Mammary epithelial cell (primary cell): ENCODE results near the gene ODAD3.

Experiments
- EZH2 ChIP-seq: IDR thresholded peaks from 2 replicates; pipeline ENCODE4 v1.6.1; 2012; ENCODE audit warnings: low read length, inconsistent platforms, borderline replicate concordance
- TF ChIP-seq, protein P1 (sequence below), 2 donors: IDR thresholded peaks in 1 of 2; conservative IDR thresholded peaks in 1 of 2; 2 replicates each; pipeline ENCODE4 v1.5.1; 2011 to 2012; ENCODE audit warnings: inconsistent platforms in 2 of 2, low read length in 2 of 2, mild to moderate bottlenecking in 2 of 2, control low read depth in 1 of 2, low read depth in 1 of 2; ENCODE audit not compliant: insufficient read depth in 1 of 2; ENCODE audit errors: extremely low read depth in 1 of 2

DNA sequence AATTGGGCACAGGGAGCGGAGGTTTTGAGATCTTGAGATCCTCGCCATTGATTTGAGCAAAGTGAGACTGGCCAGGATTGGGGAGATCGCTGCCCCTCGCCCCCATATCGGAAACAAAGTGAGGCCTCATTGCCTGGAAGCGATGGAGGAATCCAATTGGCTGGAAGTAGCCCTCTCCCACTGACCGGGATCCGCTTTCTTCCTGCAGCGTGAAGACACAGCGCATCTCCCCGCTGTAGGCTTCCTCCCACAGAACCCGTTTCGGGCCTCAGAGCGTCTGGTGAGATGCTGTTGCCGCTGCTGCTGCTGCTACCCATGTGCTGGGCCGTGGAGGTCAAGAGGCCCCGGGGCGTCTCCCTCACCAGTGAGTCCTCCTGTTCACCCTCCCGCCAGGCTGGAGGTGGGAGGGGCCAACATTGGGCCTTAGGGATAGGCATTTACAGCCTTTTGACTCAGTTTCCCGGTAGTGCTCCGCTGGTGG lies 952 bp upstream of the ODAD3 start:
- TF ChIP-seq, protein P1, sequence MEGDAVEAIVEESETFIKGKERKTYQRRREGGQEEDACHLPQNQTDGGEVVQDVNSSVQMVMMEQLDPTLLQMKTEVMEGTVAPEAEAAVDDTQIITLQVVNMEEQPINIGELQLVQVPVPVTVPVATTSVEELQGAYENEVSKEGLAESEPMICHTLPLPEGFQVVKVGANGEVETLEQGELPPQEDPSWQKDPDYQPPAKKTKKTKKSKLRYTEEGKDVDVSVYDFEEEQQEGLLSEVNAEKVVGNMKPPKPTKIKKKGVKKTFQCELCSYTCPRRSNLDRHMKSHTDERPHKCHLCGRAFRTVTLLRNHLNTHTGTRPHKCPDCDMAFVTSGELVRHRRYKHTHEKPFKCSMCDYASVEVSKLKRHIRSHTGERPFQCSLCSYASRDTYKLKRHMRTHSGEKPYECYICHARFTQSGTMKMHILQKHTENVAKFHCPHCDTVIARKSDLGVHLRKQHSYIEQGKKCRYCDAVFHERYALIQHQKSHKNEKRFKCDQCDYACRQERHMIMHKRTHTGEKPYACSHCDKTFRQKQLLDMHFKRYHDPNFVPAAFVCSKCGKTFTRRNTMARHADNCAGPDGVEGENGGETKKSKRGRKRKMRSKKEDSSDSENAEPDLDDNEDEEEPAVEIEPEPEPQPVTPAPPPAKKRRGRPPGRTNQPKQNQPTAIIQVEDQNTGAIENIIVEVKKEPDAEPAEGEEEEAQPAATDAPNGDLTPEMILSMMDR (conservative IDR thresholded peaks at IDR 0.05 in 1 of 2, IDR thresholded peaks at IDR 0.05 in 1 of 2; ENCODE audit: extremely low read depth in 1 of 2, insufficient read depth in 1 of 2, low read depth in 1 of 2, low read length in 2 of 2), result no peak
- TF ChIP-seq EZH2, result no peak
